GM10248 (cell line): ENCODE measurements around the gene EDEM2.
"Not testable (repeated sequence)": the region's sequence is repeated elsewhere in the genome, so short reads cannot be mapped to it uniquely, and the experiment has no call there.

Source experiments
- CTCF ChIA-PET: fragments of 300-600 bp; sonication (Branson Sonifier 250); formaldehyde crosslinking; extraction: SDS; loops from one replicate; lab custom pipeline; 2021; ENCODE audit warnings: antibody characterized with exemption; lab: Yijun Ruan, JAX
- POLR2A ChIA-PET: fragments of 350-650 bp; sonication (Branson Sonifier 250); formaldehyde crosslinking; extraction: SDS; loops from one replicate; lab custom pipeline; 2020; ENCODE audit warnings: antibody characterized with exemption; lab: Yijun Ruan, JAX
- DNase-seq: peaks from one replicate; pipeline ENCODE4 v3.0.0; 2012; ENCODE audit errors: extremely low spot score
- TF ChIP-seq, protein P1 (sequence below): IDR thresholded peaks from 2 replicates; pipeline ENCODE4 v1.5.1; 2012; ENCODE audit warnings: mild to moderate bottlenecking, low read depth; ENCODE audit errors: extremely low read depth, missing control alignments, control extremely low read depth

The EDEM2 gene

GRCh38 chr20:35187584-35188190 is 40.6 kb upstream of the EDEM2 start:
- TF ChIP-seq, protein P1, sequence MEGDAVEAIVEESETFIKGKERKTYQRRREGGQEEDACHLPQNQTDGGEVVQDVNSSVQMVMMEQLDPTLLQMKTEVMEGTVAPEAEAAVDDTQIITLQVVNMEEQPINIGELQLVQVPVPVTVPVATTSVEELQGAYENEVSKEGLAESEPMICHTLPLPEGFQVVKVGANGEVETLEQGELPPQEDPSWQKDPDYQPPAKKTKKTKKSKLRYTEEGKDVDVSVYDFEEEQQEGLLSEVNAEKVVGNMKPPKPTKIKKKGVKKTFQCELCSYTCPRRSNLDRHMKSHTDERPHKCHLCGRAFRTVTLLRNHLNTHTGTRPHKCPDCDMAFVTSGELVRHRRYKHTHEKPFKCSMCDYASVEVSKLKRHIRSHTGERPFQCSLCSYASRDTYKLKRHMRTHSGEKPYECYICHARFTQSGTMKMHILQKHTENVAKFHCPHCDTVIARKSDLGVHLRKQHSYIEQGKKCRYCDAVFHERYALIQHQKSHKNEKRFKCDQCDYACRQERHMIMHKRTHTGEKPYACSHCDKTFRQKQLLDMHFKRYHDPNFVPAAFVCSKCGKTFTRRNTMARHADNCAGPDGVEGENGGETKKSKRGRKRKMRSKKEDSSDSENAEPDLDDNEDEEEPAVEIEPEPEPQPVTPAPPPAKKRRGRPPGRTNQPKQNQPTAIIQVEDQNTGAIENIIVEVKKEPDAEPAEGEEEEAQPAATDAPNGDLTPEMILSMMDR: no peak
- CTCF ChIA-PET: interaction anchor here (1.0 to 1.4 kb wide), 3 partner anchors 20 to 91 kb away, joined by 3 to 4 read pairs (median 3); no protein-coding TSS in a partner anchor
- POLR2A ChIA-PET: no interaction called here
- no peak for DNase-seq

GRCh38 chr20:35186691-35187289 is 39.7 kb upstream of the EDEM2 start:
- DNase-seq, POLR2A ChIA-PET: not testable (repeated sequence)
- CTCF ChIA-PET: interaction anchor here (1.4 kb wide), 1 partner anchor 90 kb away, joined by 3 read pairs; no protein-coding TSS in a partner anchor

GRCh38 chr20:35181731-35182130 is 34.6 kb upstream of the EDEM2 start:
- no peak for DNase-seq
- POLR2A ChIA-PET: no interaction called here

GRCh38 chr20:35180266-35180665 is 33.1 kb upstream of the EDEM2 start:
- TF ChIP-seq, protein P1: no peak
- ChIA-PET POLR2A (no interaction called here), CTCF (interaction anchor here (1.2 kb wide), 1 partner anchor 12 kb away, joined by 3 read pairs; no protein-coding TSS in a partner anchor)
- no peak for DNase-seq

More at GRCh38 chr20:35181731-35182130, 34.6 kb upstream of the EDEM2 start:
- CTCF ChIA-PET: no interaction called here
- TF ChIP-seq, protein P1: no peak

- TF ChIP-seq, protein P1: no peak
- CTCF ChIA-PET: interaction anchor here (1.2 kb wide), 1 partner anchor 11 kb away, joined by 3 read pairs; no protein-coding TSS in a partner anchor
- POLR2A ChIA-PET: no interaction called here
- no peak for DNase-seq
Observed at GRCh38 chr20:35179292-35180212, 32.4 kb upstream of the EDEM2 start.

DNA sequence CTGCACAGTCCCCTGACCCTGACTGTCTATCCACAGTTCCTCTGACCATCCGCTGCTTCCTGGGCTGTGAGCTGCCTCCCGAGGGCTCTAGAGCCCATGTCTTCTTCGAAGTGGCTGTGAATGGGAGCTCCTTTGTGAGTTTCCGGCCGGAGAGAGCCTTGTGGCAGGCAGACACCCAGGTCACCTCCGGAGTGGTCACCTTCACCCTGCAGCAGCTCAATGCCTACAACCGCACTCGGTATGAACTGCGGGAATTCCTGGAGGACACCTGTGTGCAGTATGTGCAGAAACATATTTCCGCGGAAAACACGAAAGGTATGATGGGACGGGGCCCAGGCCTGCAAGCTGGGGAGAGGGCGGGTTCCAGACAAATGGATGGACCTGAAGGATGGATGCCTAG is 29.0 kb upstream of the EDEM2 start:
- TF ChIP-seq, protein P1: no peak
- DNase-seq: no peak
- POLR2A ChIA-PET: no interaction called here
- CTCF ChIA-PET: interaction anchor here (0.8 to 1.3 kb wide), 2 partner anchors 11 to 14 kb away, joined by 3 read pairs; no protein-coding TSS in a partner anchor
